Inflammatory macrophage treated with lipopolysaccharide for 4 hours (primary cell): Measurements from ENCODE around the gene SAMM50.
"Not testable (repeated sequence)": the region's sequence is repeated elsewhere in the genome, so short reads cannot be mapped to it uniquely, and the experiment has no call there.

Experiments
- DNase-seq: peaks from one replicate; pipeline ENCODE4 v3.0.0-alpha.2; 2020

SAMM50 gene

GRCh38 chr22:44004104-44004460, 48.8 kb downstream of the SAMM50 start:
- no peak for DNase-seq

- DNase-seq = peak; percentile 69
Observed at GRCh38 chr22:44005524-44005923, 50.3 kb downstream of the SAMM50 start.

DNA sequence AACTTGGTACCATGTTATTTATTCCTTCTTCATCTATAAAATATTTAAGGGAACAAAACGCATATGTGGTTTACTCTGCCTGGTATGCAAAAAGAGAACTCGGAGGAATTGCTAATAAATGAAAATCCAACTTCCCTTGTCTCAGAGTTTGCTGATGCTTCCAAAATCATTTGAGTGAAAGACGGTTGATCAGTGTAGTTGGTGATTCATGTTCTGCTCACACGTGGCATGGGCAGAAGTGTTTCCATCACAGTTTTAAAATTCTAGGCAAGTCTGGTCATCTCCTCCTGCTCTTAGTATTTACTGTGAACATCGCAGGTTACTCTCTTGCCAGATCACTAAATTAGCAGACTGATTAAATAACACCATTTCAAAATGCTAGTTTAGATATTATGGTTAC, 56.9 kb downstream of the SAMM50 start:
- DNase-seq = peak; percentile 65

DNA sequence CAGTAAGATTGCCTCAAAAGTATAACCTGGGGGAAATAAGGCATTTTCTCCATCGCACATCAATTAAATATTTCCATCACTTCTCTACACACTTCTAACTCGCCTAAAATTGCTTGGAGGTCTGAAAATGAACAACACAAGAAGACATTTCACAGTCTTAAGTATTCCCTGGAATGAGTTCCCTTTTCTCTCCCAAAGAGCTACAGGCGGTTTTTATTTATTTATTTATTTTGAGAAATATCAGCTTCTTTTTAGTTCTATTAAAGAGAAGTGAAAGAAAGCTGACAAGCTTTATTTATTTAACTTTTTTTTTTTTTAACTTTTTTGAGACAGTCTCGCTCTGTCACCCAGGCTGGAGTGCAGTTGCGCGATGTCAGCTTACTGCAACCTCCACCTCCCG, 57.3 kb downstream of the SAMM50 start:
- no peak for DNase-seq

GRCh38 chr22:44014241-44014640, 59.0 kb downstream of the SAMM50 start:
- DNase-seq = no peak

- DNase-seq = not testable (repeated sequence)
Observed at GRCh38 chr22:44016586-44016985, 61.3 kb downstream of the SAMM50 start.

DNA sequence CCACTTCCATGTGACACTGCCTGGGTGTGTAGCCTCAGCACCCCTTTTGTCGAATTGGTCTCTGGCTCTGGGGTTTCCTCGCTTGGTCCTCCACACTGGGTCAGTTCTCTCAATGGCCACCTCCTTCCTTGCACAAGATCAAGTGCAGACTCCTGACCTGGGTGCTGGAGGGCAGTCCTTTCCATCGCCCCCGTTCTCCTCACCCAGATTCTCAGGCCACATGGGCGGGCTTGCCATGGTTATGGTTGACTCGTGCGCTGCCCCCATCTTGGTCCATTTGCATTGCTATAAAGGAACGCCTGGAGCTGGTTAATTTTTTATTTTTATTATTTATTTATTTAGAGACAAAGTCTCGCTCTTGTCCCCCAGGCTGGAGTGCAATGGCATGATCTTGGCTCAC, 63.4 kb downstream of the SAMM50 start:
- no peak for DNase-seq

DNA sequence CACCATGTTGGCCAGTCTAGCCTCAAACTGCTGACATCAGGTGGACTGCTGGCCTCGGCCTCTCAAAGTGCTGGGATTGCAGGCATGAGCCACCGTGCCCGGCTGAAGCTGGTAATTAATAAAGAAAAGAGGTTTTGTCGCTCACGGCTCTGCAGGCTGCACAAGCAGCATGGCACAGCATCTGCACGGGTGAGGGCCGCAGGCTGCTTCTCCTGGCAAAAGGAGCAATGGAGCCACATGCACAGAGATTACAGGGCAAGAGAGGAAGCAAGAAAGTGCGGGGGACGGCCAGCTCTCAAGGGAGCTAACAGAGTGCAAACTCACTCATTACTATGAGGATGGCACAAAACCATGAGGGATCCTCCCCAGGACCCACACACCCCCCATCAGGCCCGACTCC, 64.2 kb downstream of the SAMM50 start:
- no peak for DNase-seq

DNA sequence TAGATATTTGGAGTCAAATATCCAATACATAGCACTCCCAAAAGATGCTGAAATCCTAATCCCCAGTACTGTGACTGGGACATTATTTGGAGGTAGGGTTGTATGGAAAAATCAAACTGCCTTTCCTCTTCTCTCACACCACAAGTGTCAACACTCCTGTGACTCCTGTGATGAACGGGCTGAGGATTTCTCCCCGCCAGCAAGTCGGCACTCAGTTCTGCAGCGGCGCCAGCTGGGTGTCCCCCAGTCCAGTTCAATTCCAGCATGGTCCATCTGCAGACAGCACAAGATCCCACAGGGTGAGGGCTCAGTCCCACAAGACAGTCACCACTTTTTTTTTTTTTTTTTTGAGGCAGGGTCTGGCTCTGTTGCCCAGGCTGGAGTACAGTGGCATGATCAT, 64.6 kb downstream of the SAMM50 start:
- DNase-seq = no peak

DNA sequence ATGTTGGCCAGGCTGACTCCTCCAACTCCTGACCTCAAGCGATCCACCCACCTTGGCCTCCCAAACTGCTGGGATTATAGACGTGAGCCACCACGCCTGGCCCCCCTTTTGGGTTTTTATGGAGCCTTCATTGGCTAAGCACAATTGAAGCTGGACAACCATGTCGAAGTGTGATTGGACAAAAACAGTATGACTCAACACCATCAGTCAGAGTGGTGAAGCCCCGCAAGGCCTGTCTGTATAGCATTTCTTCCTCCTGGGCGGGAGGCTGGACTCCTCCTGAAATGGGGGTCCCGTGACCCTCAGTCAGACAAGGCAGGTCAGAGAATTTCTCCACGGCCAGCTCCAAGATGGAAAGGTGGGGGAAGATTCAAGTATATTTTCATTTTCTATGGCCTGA, 65.7 kb downstream of the SAMM50 start:
- no peak for DNase-seq

DNA sequence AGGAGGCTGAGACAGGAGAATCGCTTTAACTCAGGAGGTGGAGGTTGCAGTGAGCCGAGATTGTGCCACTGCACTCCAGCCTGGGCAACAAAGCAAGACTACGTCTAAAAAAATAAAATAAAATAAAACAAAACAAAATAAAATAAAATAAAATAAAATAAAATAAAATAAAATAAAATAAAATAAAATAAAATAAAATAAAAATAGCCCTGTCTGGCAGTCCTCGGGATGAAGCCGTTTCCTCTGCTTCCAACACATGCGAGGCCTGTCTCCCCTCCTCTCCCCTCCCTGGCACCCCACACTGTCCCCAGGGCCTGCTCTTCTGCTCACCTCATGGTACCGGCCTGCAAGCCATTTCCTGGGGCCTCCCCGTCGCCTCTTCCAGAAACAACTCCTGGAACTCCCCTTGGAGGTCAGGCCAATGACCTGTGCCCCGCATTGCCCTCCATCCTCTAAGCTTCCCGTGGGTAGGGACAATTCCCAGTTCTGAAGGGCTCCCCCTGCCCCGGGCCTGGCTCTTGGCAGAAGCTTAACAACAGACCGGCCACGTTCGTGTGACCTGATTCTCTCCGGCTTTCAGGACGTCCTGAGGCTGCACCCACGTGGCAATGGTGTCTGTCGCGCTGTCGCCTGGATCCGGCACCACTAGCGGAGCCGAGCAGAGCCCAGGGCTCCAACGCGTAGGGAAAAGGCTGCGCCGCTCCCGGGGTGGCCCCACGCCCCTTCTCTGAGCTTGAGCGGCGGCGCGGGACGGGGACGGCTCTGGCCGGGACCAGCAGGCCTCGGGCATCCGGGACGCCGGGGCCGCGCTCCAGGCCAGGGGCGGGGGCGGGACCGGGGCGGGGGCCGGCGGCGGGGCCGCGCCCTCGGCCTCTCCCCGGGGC, 68.4 kb downstream of the SAMM50 start:
- peak; percentile 52 for DNase-seq

DNA sequence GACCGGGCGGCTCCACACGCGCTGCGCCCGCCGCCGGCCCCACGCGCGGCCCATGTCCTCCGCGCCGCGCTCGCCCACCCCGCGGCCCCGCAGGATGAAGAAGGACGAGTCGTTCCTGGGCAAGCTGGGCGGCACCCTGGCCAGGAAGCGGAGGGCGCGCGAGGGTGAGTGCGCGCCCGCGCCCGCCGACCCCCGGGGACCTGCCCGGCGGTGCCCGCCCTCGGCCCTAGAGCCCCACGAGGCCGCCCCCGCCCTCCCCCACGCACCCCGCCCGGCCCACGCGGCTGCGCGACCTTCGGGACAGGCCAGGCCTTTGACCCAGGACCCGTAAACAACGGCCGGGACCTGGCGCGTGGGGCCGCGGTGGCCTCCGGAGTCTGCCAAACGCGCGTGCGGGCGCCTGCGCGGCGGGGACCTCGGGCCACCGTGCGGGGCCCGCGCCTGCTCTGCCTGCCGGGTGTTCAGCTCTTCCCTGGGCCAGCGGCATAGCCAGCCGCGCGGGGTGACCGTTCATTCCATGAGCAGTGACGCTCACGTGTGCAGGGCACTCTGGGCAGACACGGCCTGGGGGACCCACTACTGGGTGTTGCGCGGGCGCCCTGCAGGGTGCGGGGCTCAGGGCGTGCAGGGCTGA, 69.2 kb downstream of the SAMM50 start, which contains the start of gene PARVB:
TSS of gene PARVB (plus strand) at position 15 of the 634 bp plus-strand sequence. CDS start at position 53, 38 bp downstream.
- peak; percentile 40 for DNase-seq

GRCh38 chr22:44025171-44026065, 70.2 kb downstream of the SAMM50 start:
- DNase-seq = peak; percentile 90

GRCh38 chr22:44026066-44026629, 70.9 kb downstream of the SAMM50 start:
- DNase-seq = no peak

- peak; percentile 98 for DNase-seq
Observed at GRCh38 chr22:44026630-44027511, 71.6 kb downstream of the SAMM50 start.

- no peak for DNase-seq
Observed at GRCh38 chr22:44028091-44028490, 72.8 kb downstream of the SAMM50 start.

- DNase-seq = no peak
Observed at GRCh38 chr22:44029069-44029468, 73.8 kb downstream of the SAMM50 start.

DNA sequence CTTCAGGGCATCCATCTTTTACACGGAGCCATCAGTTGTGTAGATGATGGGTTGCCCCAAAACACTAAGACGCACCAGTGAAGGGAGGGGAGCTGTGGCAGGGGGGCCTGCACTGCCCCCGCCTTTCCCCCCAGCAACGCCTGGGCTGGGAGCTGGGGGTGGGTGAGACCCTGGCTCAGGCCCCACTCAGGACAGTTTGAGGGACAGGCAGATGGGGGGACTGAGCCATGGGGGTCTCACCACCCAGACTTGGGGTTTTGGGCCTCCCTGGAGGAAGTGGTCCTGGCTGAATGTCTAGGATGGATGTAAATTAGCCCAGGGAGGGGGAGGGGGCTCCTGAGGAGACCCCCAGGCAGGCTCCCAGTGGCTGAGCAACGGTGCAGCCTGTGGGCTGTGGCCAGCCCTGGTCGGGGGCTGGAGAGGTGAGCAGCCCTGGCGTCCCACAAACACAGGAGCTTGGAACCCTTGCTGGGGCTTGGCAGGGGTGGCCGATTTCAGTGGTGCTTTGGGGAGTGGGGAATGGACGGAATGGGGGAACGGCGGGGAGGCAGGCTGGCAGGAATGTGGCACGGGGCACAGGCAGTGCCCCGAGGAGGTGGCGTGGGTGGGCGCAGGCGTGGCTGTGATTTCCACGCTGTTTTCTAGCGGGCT, 74.9 kb downstream of the SAMM50 start:
- no peak for DNase-seq

DNA sequence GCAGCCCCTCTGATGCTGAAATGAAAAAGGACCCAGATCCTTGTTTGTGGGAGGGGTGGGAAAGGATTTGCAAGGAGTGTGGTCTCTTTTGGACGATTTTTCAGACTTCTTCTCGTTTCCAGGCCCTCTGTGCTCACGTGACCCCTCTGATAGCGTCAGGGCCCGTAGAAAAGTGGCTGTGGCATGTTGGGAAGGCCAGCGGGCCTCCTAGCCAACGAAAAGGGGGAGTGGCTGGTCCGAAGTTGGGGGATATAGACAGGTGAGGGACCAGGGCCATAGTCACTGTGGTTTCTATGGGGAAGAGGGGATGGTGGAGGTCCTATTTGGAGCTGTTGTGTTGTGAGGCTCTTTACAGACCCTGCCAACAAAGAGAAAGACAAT, 75.5 kb downstream of the SAMM50 start:
- DNase-seq = no peak

DNA sequence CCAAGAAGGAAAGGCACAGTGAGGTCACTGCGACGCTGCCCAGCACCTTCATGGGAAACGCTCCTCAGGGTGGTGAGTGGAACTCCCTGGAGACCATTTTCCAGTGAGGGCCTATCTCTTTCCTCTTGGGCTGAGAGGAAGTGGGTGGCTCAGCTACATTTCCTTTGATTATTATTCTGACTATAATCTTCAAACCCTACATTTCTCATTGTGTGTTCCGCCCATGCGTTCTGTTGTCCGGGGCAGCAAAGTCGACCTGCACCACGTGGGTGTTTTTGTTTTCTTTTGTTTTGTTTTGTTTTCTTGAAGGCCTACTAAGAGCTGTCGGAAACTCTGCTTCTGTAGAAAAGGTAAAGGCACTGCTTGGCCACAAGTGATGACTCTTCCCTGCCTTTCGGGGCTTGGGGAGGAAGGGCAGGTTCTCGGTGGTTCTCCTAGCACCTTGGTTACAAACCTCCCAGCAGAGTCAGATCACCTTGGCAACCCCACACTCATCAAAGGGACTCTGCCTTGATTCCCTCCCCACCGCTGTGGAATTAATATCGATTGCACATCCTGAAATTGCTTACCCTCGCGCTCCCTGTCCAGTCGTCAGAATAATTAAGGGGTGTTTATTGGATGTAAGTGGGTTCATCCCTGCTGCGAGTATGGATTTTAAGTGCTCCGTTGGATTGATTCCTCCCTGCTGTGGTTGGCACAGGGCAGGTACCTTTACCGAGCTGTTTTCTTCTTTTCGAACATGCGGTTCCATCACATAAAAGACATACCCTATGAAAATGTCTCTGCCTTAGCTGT, 76.1 kb downstream of the SAMM50 start:
- no peak for DNase-seq
